ENCODE measurements around the gene CDCP2.

CDCP2 gene

GRCh38 chr1:54114001-54114400 is 38.8 kb downstream of the CDCP2 start:
- TF ChIP-seq, protein P1, sequence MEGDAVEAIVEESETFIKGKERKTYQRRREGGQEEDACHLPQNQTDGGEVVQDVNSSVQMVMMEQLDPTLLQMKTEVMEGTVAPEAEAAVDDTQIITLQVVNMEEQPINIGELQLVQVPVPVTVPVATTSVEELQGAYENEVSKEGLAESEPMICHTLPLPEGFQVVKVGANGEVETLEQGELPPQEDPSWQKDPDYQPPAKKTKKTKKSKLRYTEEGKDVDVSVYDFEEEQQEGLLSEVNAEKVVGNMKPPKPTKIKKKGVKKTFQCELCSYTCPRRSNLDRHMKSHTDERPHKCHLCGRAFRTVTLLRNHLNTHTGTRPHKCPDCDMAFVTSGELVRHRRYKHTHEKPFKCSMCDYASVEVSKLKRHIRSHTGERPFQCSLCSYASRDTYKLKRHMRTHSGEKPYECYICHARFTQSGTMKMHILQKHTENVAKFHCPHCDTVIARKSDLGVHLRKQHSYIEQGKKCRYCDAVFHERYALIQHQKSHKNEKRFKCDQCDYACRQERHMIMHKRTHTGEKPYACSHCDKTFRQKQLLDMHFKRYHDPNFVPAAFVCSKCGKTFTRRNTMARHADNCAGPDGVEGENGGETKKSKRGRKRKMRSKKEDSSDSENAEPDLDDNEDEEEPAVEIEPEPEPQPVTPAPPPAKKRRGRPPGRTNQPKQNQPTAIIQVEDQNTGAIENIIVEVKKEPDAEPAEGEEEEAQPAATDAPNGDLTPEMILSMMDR (IDR thresholded peaks at IDR 0.05; ENCODE audit: borderline replicate concordance, control extremely low read depth, extremely low read depth, insufficient read depth, missing control alignments) = no peak
- DNase-seq (ENCODE audit: low spot score) = no peak
- in situ Hi-C loops (cut with MboI; ENCODE audit: low sequenced_read_pairs, unreplicated experiment) = loop anchor here (25.0 kb wide), 1 partner anchor 373 kb away; no protein-coding TSS in a partner anchor

- no peak for DNase-seq (ENCODE audit: low spot score)
- TF ChIP-seq, protein P1 (IDR thresholded peaks at IDR 0.05; ENCODE audit: borderline replicate concordance, control extremely low read depth, extremely low read depth, insufficient read depth, missing control alignments) = no peak
- in situ Hi-C loops (cut with MboI; ENCODE audit: low sequenced_read_pairs, unreplicated experiment) = loop anchor here (25.0 kb wide), 1 partner anchor 374 kb away; no protein-coding TSS in a partner anchor
Observed at GRCh38 chr1:54112705-54113368, 40.0 kb downstream of the CDCP2 start.

GRCh38 chr1:54112027-54112426 is 40.8 kb downstream of the CDCP2 start:
- TF ChIP-seq, protein P1 (IDR thresholded peaks at IDR 0.05; ENCODE audit: borderline replicate concordance, control extremely low read depth, extremely low read depth, insufficient read depth, missing control alignments) = no peak
- DNase-seq (ENCODE audit: low spot score) = no peak
- in situ Hi-C loops (cut with MboI; ENCODE audit: low sequenced_read_pairs, unreplicated experiment) = loop anchor here (25.0 kb wide), 1 partner anchor 375 kb away; no protein-coding TSS in a partner anchor

GRCh38 chr1:54111624-54112023 is 41.2 kb downstream of the CDCP2 start:
- DNase-seq (ENCODE audit: low spot score) = no peak
- in situ Hi-C loops (cut with MboI; ENCODE audit: low sequenced_read_pairs, unreplicated experiment) = loop anchor here (25.0 kb wide), 1 partner anchor 376 kb away; no protein-coding TSS in a partner anchor
- TF ChIP-seq, protein P1 (IDR thresholded peaks at IDR 0.05; ENCODE audit: borderline replicate concordance, control extremely low read depth, extremely low read depth, insufficient read depth, missing control alignments) = no peak

- DNase-seq (ENCODE audit: low spot score) = no peak
- in situ Hi-C loops (cut with MboI; ENCODE audit: low sequenced_read_pairs, unreplicated experiment) = loop anchor here (25.0 kb wide), 1 partner anchor 376 kb away; no protein-coding TSS in a partner anchor
- TF ChIP-seq, protein P1 (IDR thresholded peaks at IDR 0.05; ENCODE audit: borderline replicate concordance, control extremely low read depth, extremely low read depth, insufficient read depth, missing control alignments) = no peak
Observed at GRCh38 chr1:54110996-54111395, 41.8 kb downstream of the CDCP2 start.

DNA sequence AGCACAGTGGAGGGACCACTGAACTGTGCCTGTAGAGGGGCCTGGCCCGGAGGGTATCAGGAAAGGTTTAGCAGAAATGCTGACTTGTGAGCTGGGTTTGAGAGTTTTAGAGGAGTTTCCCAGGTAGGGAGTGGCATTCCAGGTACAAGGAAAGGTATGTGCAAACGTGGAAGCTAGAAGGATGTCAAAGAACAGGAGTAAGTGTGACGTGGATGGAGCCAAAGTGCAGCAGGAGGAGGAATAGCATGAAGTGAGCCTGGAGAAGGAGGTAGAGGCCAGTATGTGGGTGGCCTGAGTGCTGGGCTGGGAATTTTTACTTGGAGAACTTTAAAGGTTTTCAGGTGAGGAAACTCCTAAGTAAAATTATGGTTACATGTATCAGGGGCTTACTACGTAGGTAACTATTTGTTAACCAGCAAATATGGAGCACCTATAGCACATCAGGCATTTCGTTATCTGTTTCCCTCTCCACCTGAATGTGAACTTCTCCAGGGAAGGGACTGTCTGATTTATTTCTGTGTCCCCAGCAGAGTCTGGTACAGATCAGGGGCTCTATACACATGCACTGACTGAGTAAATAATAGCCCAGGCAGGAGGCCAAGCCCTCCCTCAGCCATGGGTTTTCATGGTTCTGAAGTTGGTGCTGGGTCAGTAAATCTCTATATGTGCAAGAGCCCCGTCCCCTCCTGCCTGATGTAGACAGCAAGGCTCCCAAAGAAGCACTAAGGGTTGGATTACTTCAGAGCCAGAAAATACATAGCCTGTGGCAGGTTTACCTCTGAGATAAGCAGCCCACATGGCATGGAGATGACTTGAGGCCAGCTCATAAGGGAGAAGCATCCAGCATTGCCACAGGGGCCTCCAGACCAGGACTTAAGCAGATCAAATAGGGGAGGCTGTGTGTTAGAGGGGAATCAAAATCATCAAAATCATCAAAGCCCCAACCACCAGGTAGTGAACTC is 43.4 kb downstream of the CDCP2 start:
- no peak for DNase-seq (ENCODE audit: low spot score)
- TF ChIP-seq, protein P1 (IDR thresholded peaks at IDR 0.05; ENCODE audit: borderline replicate concordance, control extremely low read depth, extremely low read depth, insufficient read depth, missing control alignments) = no peak
- in situ Hi-C loops (cut with MboI; ENCODE audit: low sequenced_read_pairs, unreplicated experiment) = loop anchor here (25.0 kb wide), 1 partner anchor 378 kb away; no protein-coding TSS in a partner anchor

Measured in GM13976 (cell line).